Cerebellar nuclear complex (tissue), 1 donor: ENCODE results near the gene GNG4.
"Not testable (repeated sequence)": the region's sequence is repeated elsewhere in the genome, so short reads cannot be mapped to it uniquely, and the experiment has no call there.

Source experiments
- DNase-seq, 2 experiments: peaks; one replicate each; lab custom pipeline; 2025; lab: John Stamatoyannopoulos, UW

The GNG4 gene

DNA sequence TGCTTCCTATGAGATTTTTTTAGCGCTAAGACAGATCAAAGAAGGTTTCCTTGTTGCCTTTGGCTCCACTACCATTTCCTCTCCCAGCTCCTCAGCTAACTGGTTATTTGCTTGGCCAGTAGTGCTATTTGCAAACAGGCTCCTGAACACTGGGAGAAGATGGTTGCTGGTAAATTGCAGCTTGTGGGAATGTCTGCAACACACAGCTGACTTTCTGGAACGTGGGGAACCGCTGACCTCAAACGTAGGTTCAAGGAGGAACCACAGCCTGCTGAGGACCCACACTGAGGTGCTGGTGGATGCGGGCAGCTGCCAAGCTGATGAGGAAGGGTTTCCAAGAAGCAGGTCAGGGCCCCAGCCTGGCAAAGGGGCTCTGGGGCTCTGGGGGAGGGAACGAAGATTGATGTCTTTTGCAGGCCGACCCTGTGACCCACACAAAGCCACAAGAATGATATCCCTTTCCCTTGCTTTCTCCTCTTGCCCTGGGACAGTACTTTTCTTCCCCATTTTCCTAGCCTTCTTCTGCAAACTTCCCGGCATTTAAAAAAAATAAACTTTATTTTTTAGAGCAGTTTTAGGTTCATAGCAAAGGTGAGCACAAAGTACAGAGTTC, 24.8 kb downstream of the GNG4 start:
- no peak for DNase-seq

GRCh38 chr1:235622936-235623779, 26.4 kb downstream of the GNG4 start:
- DNase-seq: no peak

- DNase-seq: not testable (repeated sequence)
Observed at GRCh38 chr1:235619149-235619548, 30.4 kb downstream of the GNG4 start.

- no peak for DNase-seq
Observed at GRCh38 chr1:235617808-235618207, 31.8 kb downstream of the GNG4 start.

- no peak for DNase-seq
Observed at GRCh38 chr1:235617140-235617539, 32.4 kb downstream of the GNG4 start.

GRCh38 chr1:235614442-235614954, 35.1 kb downstream of the GNG4 start:
- DNase-seq: no peak

- DNase-seq: no peak
Observed at GRCh38 chr1:235613602-235614001, 36.0 kb downstream of the GNG4 start.

DNA sequence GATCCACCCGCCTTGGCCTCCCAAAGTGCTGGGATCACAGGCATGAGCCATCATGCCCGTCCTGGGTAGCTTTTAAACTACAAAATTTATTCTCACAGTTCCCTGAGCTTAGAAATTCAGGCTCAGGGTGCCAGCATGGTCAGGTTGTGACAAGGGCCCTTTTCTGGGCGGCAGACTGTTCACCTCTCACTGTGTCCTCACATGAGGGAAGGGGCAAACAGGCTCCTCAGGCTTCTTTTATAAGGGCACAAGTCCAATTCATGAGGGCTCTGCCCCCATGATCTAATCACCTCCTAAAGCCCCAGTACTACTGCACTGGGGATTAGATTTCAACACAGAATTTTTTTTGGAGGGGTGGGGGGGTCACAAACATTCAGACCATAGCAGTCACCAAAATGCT, 36.8 kb downstream of the GNG4 start:
- DNase-seq: no peak

GRCh38 chr1:235610157-235610556, 39.4 kb downstream of the GNG4 start:
- DNase-seq: no peak

- no peak for DNase-seq
Observed at GRCh38 chr1:235608278-235608677, 41.3 kb downstream of the GNG4 start.

DNA sequence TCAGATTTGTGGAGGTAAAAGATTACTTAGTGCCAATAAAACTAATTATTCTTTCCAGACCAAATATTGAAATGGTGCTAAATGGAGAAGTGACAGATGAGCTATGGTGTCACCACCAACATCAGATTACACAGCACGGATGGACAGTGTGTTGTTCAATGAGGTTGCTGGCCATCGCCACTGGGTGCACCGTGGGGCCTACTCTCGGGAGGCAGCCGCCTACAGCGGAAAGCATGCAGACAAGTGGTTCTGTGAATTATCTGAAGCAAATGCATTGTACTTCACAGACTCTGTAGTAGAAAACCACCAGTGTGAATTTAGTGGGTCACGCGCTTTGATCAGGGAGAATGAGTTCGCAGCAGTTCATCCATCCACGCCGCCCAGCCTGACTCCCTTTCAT, 42.3 kb downstream of the GNG4 start:
- DNase-seq: no peak

DNA sequence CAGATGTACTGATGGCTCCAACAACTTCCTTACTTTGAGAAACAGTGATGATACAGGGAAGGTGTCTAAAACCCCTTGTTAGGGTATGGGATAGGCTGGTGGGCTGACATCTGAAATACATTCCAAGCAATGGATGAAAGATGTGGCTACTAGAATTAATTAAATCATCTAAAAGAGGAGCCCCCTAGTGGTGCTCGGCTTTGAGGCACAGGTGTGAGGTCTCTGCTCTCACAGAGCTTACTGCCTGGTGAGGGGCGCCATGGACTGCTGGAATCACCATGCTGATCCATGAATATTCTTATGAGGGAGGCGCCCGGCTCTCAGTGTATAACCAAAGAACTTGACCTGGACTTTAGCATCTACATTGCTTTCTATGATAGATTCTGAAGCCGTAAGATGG, 48.5 kb downstream of the GNG4 start:
- no peak for DNase-seq

- no peak for DNase-seq
Observed at GRCh38 chr1:235599536-235599935, 50.0 kb downstream of the GNG4 start.

GRCh38 chr1:235597867-235598553, 51.6 kb downstream of the GNG4 start:
- no peak for DNase-seq

DNA sequence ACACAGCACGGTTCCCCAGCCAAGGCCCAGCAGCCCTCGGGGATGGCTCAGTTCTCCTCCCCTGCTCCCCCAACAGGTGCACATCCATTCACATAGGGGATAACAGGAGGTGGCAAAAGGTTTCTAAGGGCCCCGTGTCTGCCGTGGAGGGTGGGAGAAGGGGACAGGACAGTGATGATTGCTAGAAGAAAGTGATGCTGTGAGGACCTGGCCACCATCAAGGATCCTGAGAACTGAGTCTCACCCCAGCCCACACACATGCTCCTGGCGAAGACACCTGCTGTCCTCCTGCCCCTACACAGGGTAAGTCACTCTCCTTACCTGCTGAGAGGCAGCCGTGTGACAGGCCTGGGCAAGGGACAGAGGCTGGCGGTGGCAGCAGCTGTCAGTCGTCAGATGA, 54.5 kb downstream of the GNG4 start:
- DNase-seq: no peak

- not testable (repeated sequence) for DNase-seq
Observed at GRCh38 chr1:235594281-235594895, 55.2 kb downstream of the GNG4 start.

GRCh38 chr1:235588916-235589515, 60.6 kb downstream of the GNG4 start:
- no peak for DNase-seq

GRCh38 chr1:235588156-235588555, 61.4 kb downstream of the GNG4 start:
- no peak for DNase-seq

- DNase-seq: no peak
Observed at GRCh38 chr1:235586992-235587391, 62.6 kb downstream of the GNG4 start.

DNA sequence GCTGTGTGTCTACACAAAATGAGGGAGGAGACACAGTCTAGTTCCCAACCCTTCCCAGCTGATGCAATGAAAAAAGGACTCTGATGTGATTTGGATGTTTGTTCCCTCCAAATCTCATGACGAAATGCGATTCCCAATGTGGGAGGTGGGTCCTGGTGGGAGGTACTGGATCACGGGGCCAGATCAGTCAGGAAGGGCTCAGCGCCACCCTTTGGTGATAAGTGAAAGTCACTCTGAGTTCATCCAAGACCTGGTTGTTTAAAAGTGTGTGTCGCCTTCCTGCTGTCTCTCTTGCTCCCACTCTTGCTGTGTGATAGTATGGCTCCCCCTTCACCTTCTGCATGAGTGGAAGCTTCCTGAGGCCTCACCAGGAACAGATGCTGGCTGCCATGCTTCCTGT, 63.2 kb downstream of the GNG4 start:
- DNase-seq: no peak

DNA sequence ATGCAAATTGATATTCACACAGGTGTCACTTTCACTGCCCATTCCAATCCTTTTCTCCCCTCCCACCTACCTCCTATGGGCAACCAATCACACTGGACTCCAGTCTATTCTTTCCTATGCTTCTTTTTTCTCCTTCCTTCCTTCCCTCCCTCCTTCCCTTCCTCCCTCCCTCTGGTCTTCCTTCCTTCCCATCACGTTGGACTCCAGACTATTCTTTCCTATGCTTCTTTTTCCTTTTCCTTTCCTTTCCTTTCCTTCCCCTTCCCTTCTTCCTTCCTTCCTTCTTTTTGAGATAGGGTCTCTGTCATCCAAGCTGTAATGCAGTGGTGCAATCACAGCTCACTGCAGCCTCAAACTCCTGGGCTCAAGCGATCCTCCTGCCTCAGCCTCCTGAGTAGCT, 64.6 kb downstream of the GNG4 start:
- DNase-seq: no peak

DNA sequence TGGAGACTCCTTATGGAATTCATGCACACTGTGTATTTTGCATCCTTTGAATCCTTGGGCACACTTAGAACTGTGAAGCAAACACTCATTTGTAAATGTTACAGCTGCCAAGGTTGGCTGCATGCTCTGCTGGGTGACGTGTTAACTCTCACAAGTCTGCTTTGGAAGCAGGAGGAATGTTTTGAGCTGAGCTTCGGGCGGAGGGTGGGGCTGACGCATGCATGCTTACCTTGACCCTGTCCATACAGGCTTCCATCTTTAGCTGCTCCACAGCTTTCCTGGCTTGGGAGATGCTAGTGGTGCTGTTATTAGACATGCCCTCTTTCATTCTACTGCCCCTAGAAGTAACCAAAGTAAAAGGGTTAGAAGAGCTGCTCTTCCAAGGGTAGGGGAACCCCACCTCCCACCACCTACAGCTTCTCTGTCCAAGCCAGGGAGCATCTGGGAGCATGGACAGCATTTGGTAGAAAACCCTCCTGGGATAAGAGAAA, 66.0 kb downstream of the GNG4 start:
- no peak for DNase-seq
